ENCODE results near the gene NTM. TPM values are rescaled to one million over a fixed set of nuclear protein-coding genes. Genes with fewer than 3 reads are reported as not detected.

The NTM gene
- total RNA-seq, 2 donors from 2014 or later, result 1.0 to 1.7 TPM

GRCh38 chr11:131518305-131518838 lies 148.0 kb downstream of the NTM start:
- intact Hi-C loops (cut with DNase I, micrococcal nuclease), result loop anchor here in 1 of 2 donors (10.0 kb wide), 1 partner anchor 454 kb away; no protein-coding TSS in a partner anchor
- ATAC-seq, result no peak
- no peak for DNase-seq

GRCh38 chr11:131522851-131523250 lies 152.4 kb downstream of the NTM start:
- intact Hi-C loops (cut with DNase I, micrococcal nuclease), result no loop called here
- ATAC-seq (no peak), DNase-seq (no peak)

- ATAC-seq (no peak), DNase-seq (no peak)
- intact Hi-C loops (cut with DNase I, micrococcal nuclease), result no loop called here
These were observed 160.0 kb downstream of the NTM start for GRCh38 chr11:131530407-131530806.

GRCh38 chr11:131533149-131533548 lies 162.7 kb downstream of the NTM start:
- intact Hi-C loops (cut with DNase I, micrococcal nuclease), result no loop called here
- ATAC-seq, result no peak

GRCh38 chr11:131533998-131534397 lies 163.6 kb downstream of the NTM start:
- ATAC-seq, result no peak
- intact Hi-C loops (cut with DNase I, micrococcal nuclease), result no loop called here
- no peak for DNase-seq

More at GRCh38 chr11:131533149-131533548, 162.7 kb downstream of the NTM start:
- no peak for DNase-seq

GRCh38 chr11:131534611-131535010 lies 164.2 kb downstream of the NTM start:
- intact Hi-C loops (cut with DNase I, micrococcal nuclease), result no loop called here
- DNase-seq, result no peak
- no peak for ATAC-seq

- intact Hi-C loops (cut with DNase I, micrococcal nuclease), result no loop called here
- DNase-seq, result no peak
- no peak for ATAC-seq
These were observed 165.7 kb downstream of the NTM start for GRCh38 chr11:131536159-131536558.

GRCh38 chr11:131537196-131537595 lies 166.8 kb downstream of the NTM start:
- DNase-seq (no peak), ATAC-seq (no peak)
- intact Hi-C loops (cut with DNase I, micrococcal nuclease), result no loop called here

GRCh38 chr11:131537748-131538147 lies 167.3 kb downstream of the NTM start:
- ATAC-seq, result no peak
- no peak for DNase-seq
- intact Hi-C loops (cut with DNase I, micrococcal nuclease), result no loop called here

- ATAC-seq, result no peak
- intact Hi-C loops (cut with DNase I, micrococcal nuclease), result no loop called here
- DNase-seq, result no peak
These were observed 167.9 kb downstream of the NTM start for GRCh38 chr11:131538322-131538721.

GRCh38 chr11:131540676-131541075 lies 170.3 kb downstream of the NTM start:
- ATAC-seq, result no peak

GRCh38 chr11:131543389-131544025 lies 173.1 kb downstream of the NTM start:
- ATAC-seq (no peak), DNase-seq (no peak)
- intact Hi-C loops (cut with DNase I, micrococcal nuclease), result no loop called here

More at GRCh38 chr11:131540676-131541075, 170.3 kb downstream of the NTM start:
- DNase-seq, result no peak
- intact Hi-C loops (cut with DNase I, micrococcal nuclease), result no loop called here

GRCh38 chr11:131544591-131544990 lies 174.2 kb downstream of the NTM start:
- intact Hi-C loops (cut with DNase I, micrococcal nuclease), result no loop called here
- no peak for DNase-seq
- ATAC-seq, result no peak

GRCh38 chr11:131546218-131546895 lies 175.9 kb downstream of the NTM start:
- intact Hi-C loops (cut with DNase I, micrococcal nuclease), result no loop called here
- ATAC-seq, result no peak
- no peak for DNase-seq

- ATAC-seq, result no peak
- intact Hi-C loops (cut with DNase I, micrococcal nuclease), result no loop called here
These were observed 178.7 kb downstream of the NTM start for GRCh38 chr11:131549099-131549498.

GRCh38 chr11:131549770-131550169 lies 179.4 kb downstream of the NTM start:
- DNase-seq (no peak), ATAC-seq (no peak)
- intact Hi-C loops (cut with DNase I, micrococcal nuclease), result no loop called here

More at GRCh38 chr11:131549099-131549498, 178.7 kb downstream of the NTM start:
- no peak for DNase-seq

GRCh38 chr11:131560287-131560686 lies 189.9 kb downstream of the NTM start:
- DNase-seq, result no peak
- ATAC-seq, result no peak
- intact Hi-C loops (cut with DNase I, micrococcal nuclease), result no loop called here

- DNase-seq (no peak), ATAC-seq (no peak)
- intact Hi-C loops (cut with DNase I, micrococcal nuclease), result no loop called here
These were observed 191.1 kb downstream of the NTM start for GRCh38 chr11:131561501-131561900.

- ATAC-seq (no peak), DNase-seq (no peak)
- intact Hi-C loops (cut with DNase I, micrococcal nuclease), result no loop called here
These were observed 191.6 kb downstream of the NTM start for GRCh38 chr11:131561972-131562371.

GRCh38 chr11:131568318-131568717 lies 197.9 kb downstream of the NTM start:
- intact Hi-C loops (cut with DNase I, micrococcal nuclease), result no loop called here
- ATAC-seq (no peak), DNase-seq (no peak)
